HEK293 (cell line): Measurements from ENCODE around the gene STEAP2.

Experiments used
- CTCF ChIA-PET: fragments of 350-600 bp; formaldehyde crosslinking; extraction: SDS; loops from one replicate; lab custom pipeline; 2021; ENCODE audit warnings: antibody characterized with exemption; lab: Yijun Ruan, JAX
- POLR2A ChIA-PET: fragments of 300-600 bp; formaldehyde crosslinking; extraction: SDS; loops from one replicate; lab custom pipeline; 2020; ENCODE audit warnings: antibody characterized with exemption, inconsistent platforms; lab: Yijun Ruan, JAX
- H3K27ac ChIP-seq: fragments of 200-500 bp; sonication (Bioruptor generic); 2 replicates; pipeline ENCODE4 v1.5.1; 2014; ENCODE audit warnings: low read depth, low read length, control low read depth, inconsistent platforms; ENCODE audit errors: extremely low read depth
- H3K36me3 ChIP-seq, 2 experiments: fragments of 200-500 bp in 1 of 2; sonication (Bioruptor generic) in 1 of 2; 1 replicate in 1 of 2; 2 replicates in 1 of 2; pipeline ENCODE4 v1.5.1; 2014 to 2017; ENCODE audit warnings: inconsistent platforms in 2 of 2, low read length in 2 of 2; ENCODE audit not compliant: control insufficient read depth in 2 of 2, insufficient read depth in 1 of 2
- H3K4me1 ChIP-seq: fragments of 200-500 bp; sonication (Bioruptor generic); 2 replicates; pipeline ENCODE4 v1.5.1; 2014; ENCODE audit warnings: mild to moderate bottlenecking, low read length, inconsistent platforms; ENCODE audit not compliant: control insufficient read depth, insufficient read depth
- H3K4me3 ChIP-seq: 2 replicates; pipeline ENCODE4 v1.5.1; 2011; ENCODE audit warnings: low read depth, mild to moderate bottlenecking, control low read depth, low read length, moderate library complexity
- H3K9me3 ChIP-seq: fragments of 200-500 bp; sonication (Bioruptor generic); 2 replicates; pipeline ENCODE4 v1.5.1; 2014; ENCODE audit warnings: low read depth, low read length, inconsistent platforms; ENCODE audit not compliant: control insufficient read depth, insufficient read depth
- EGR2 ChIP-seq: fragments of 450-650 bp; formaldehyde crosslinking; IDR thresholded peaks from 2 replicates; pipeline ENCODE4 v1.5.1; 2016; ENCODE audit warnings: low read depth, missing biosample characterization, missing genetic modification characterization
- FEZF1 ChIP-seq: fragments of 450-650 bp; formaldehyde crosslinking; IDR thresholded peaks from 2 replicates; pipeline ENCODE4 v1.5.1; 2016; ENCODE audit warnings: missing biosample characterization, missing genetic modification characterization
- HOXA7 ChIP-seq: sonication (generic); formaldehyde crosslinking; IDR thresholded peaks from 2 replicates; pipeline ENCODE4 v1.8.1; 2022; ENCODE audit warnings: missing genetic modification reagents, borderline replicate concordance
- KLF1 ChIP-seq: fragments of 450-650 bp; formaldehyde crosslinking; IDR thresholded peaks from 2 replicates; pipeline ENCODE4 v1.5.1; 2016; ENCODE audit warnings: missing biosample characterization, missing genetic modification characterization
- KLF16 ChIP-seq: fragments of 450-650 bp; formaldehyde crosslinking; IDR thresholded peaks from 2 replicates; pipeline ENCODE4 v1.5.1; 2017; ENCODE audit warnings: missing biosample characterization, missing genetic modification characterization
- KLF17 ChIP-seq: fragments of 450-650 bp; formaldehyde crosslinking; IDR thresholded peaks from 2 replicates; pipeline ENCODE4 v1.5.1; 2016; ENCODE audit warnings: missing biosample characterization, missing genetic modification characterization
- SP2 ChIP-seq: fragments of 450-650 bp; formaldehyde crosslinking; IDR thresholded peaks from 2 replicates; pipeline ENCODE4 v1.5.1; 2016; ENCODE audit warnings: missing biosample characterization, missing genetic modification characterization
- SP7 ChIP-seq: fragments of 450-650 bp; formaldehyde crosslinking; IDR thresholded peaks from 2 replicates; pipeline ENCODE4 v1.5.1; 2016; ENCODE audit warnings: missing biosample characterization, missing genetic modification characterization
- ZFP3 ChIP-seq: fragments of 450-650 bp; formaldehyde crosslinking; IDR thresholded peaks from 2 replicates; pipeline ENCODE4 v1.5.1; 2016; ENCODE audit warnings: low read depth, missing biosample characterization, missing genetic modification characterization
- ZNF16 ChIP-seq: fragments of 450-650 bp; formaldehyde crosslinking; IDR thresholded peaks from 2 replicates; pipeline ENCODE4 v1.5.1; 2016; ENCODE audit warnings: low read depth, missing biosample characterization, missing genetic modification characterization
- ZNF26 ChIP-seq: fragments of 450-650 bp; formaldehyde crosslinking; IDR thresholded peaks from 2 replicates; pipeline ENCODE4 v1.5.1; 2016; ENCODE audit warnings: missing biosample characterization, missing genetic modification characterization
- ZNF280C ChIP-seq: fragments of 450-650 bp; formaldehyde crosslinking; IDR thresholded peaks from 2 replicates; pipeline ENCODE4 v1.5.1; 2016; ENCODE audit warnings: missing biosample characterization, missing genetic modification characterization
- ZNF404 ChIP-seq: fragments of 450-650 bp; formaldehyde crosslinking; IDR thresholded peaks from 2 replicates; pipeline ENCODE4 v1.5.1; 2017; ENCODE audit warnings: missing biosample characterization, missing genetic modification characterization
- ZNF501 ChIP-seq: fragments of 450-650 bp; formaldehyde crosslinking; IDR thresholded peaks from 2 replicates; pipeline ENCODE4 v1.5.1; 2016; ENCODE audit warnings: missing biosample characterization, missing genetic modification characterization
- ZNF518A ChIP-seq: fragments of 450-650 bp; formaldehyde crosslinking; conservative IDR thresholded peaks from 2 replicates; pipeline ENCODE4 v1.5.1; 2016; ENCODE audit warnings: low read depth, missing biosample characterization, missing genetic modification characterization
- ZNF530 ChIP-seq: fragments of 450-650 bp; formaldehyde crosslinking; IDR thresholded peaks from 2 replicates; pipeline ENCODE4 v1.5.1; 2016; ENCODE audit warnings: low read depth, missing biosample characterization, missing genetic modification characterization
- ZNF549 ChIP-seq: fragments of 450-650 bp; IDR thresholded peaks from 2 replicates; pipeline ENCODE4 v1.5.1; 2018; ENCODE audit warnings: missing biosample characterization, missing genetic modification characterization, mild to moderate bottlenecking, inconsistent platforms, moderate library complexity
- ZNF621 ChIP-seq: fragments of 450-650 bp; formaldehyde crosslinking; IDR thresholded peaks from 2 replicates; pipeline ENCODE4 v1.5.1; 2017; ENCODE audit warnings: missing biosample characterization, missing genetic modification characterization
- ZNF843 ChIP-seq: fragments of 450-650 bp; formaldehyde crosslinking; IDR thresholded peaks from 2 replicates; pipeline ENCODE4 v1.5.1; 2016; ENCODE audit warnings: missing biosample characterization, missing genetic modification characterization

The STEAP2 gene

GRCh38 chr7:90173127-90173844 is 38.3 kb upstream of the STEAP2 start:
- POLR2A ChIA-PET: no interaction called here
- Histone ChIP-seq H3K4me3 (no peak overlapping the region), H3K36me3 (no peaks in the 10 kb centered on the region), H3K27ac (no peak overlapping the region), H3K4me1 (no peaks in the 10 kb centered on the region), H3K9me3 (no peaks in the 10 kb centered on the region)
- CTCF ChIA-PET: interaction anchor here (0.8 kb wide), 1 partner anchor 254 kb away, joined by 4 read pairs; no protein-coding TSS in a partner anchor
- no peak for TF ChIP-seq ZNF530 (tag by site-specific recombination)
- TF ChIP-seq ZNF280C (tag by site-specific recombination): no peak

GRCh38 chr7:90175667-90176066 is 35.9 kb upstream of the STEAP2 start:
- POLR2A ChIA-PET: no interaction called here

More at GRCh38 chr7:90175667-90176066, 35.9 kb upstream of the STEAP2 start:
- Histone ChIP-seq H3K4me1 (no peaks in the 10 kb centered on the region), H3K36me3 (no peaks in the 10 kb centered on the region), H3K4me3 (no peak overlapping the region), H3K9me3 (no peaks in the 10 kb centered on the region), H3K27ac (no peak overlapping the region)
- TF ChIP-seq ZNF549 (tag by site-specific recombination) (no peak), SP7 (no peak), KLF17 (tag by site-specific recombination) (no peak), ZNF26 (no peak), KLF1 (tag by site-specific recombination) (no peak), ZNF404 (tag by site-specific recombination) (no peak), ZNF518A (tag by site-specific recombination) (no peak), SP2 (tag by site-specific recombination) (no peak), EGR2 (tag by site-specific recombination) (no peak), ZFP3 (tag by site-specific recombination) (no peak), ZNF843 (tag by site-specific recombination) (no peak), ZNF621 (no peak), FEZF1 (tag by site-specific recombination) (no peak), ZNF16 (tag by site-specific recombination) (no peak), HOXA7 (CRISPR knock-in tag) (no peak), ZNF501 (tag by site-specific recombination) (no peak), KLF16 (no peak)
- CTCF ChIA-PET: no interaction called here
